ENCODE data around the gene CYTL1.

GRCh38 chr4:4994312-4995097 is 24.8 kb downstream of the CYTL1 start:
- TF ChIP-seq CTCF (conservative IDR thresholded peaks at IDR 0.05) (no peak), EZH2 (IDR thresholded peaks at IDR 0.05; ENCODE audit: low read depth) (no peak)

Measured in PC-9 (cell line).